ENCODE measurements around the gene TMPO. TPM values are rescaled to one million over a fixed set of nuclear protein-coding genes. Genes with fewer than 3 reads are reported as not detected.

The TMPO gene
- total and polyA plus RNA-seq, 2 experiments from 2014 or later: 75.5 to 256 TPM

- no peak for TF ChIP-seq EZH2phosphoT487 (IDR thresholded peaks at IDR 0.05; ENCODE audit: unreplicated experiment)
- TF ChIP-seq NANOG (IDR thresholded peaks at IDR 0.05; ENCODE audit: borderline replicate concordance): no peak
- no peak for TF ChIP-seq JUNB (IDR thresholded peaks at IDR 0.05; ENCODE audit: unreplicated experiment)
- no peak for TF ChIP-seq STAT1 (IDR thresholded peaks at IDR 0.05; ENCODE audit: unreplicated experiment)
- TF ChIP-seq CTCF (conservative IDR thresholded peaks at IDR 0.05; ENCODE audit: low read depth in 2 of 2): no peak
- no peak for TF ChIP-seq EZH2 (IDR thresholded peaks at IDR 0.05; ENCODE audit: low read depth, unreplicated experiment)
- TF ChIP-seq POLR2AphosphoS5 (IDR thresholded peaks at IDR 0.05; ENCODE audit: low read depth): no peak
- no peak for TF ChIP-seq ETS1 (IDR thresholded peaks at IDR 0.05)
Measured at GRCh38 chr12:98587084-98587483, 71.7 kb downstream of the TMPO start (continued).

GRCh38 chr12:98591209-98591608, 75.8 kb downstream of the TMPO start:
- TF ChIP-seq POLR2AphosphoS5 (IDR thresholded peaks at IDR 0.05; ENCODE audit: low read depth) (no peak), NANOG (IDR thresholded peaks at IDR 0.05; ENCODE audit: borderline replicate concordance) (no peak), ZNF462 (CRISPR knock-in tag; IDR thresholded peaks at IDR 0.05) (no peak), STAT1 (IDR thresholded peaks at IDR 0.05; ENCODE audit: unreplicated experiment) (no peak), EZH2phosphoT487 (IDR thresholded peaks at IDR 0.05; ENCODE audit: unreplicated experiment) (no peak), ETS1 (IDR thresholded peaks at IDR 0.05) (no peak), CREB1 (CRISPR knock-in tag; IDR thresholded peaks at IDR 0.05; ENCODE audit: low read depth) (no peak)
- H3K27me3 ChIP-seq (ENCODE audit: insufficient read depth): no peaks in the 10 kb centered on the region
- H3K4me3 ChIP-seq: no peak overlapping the region
- Mint-ChIP-seq H3K36me3 (ENCODE audit: low read depth) (peaks cover 22% of the 10 kb centered on the region), H3K4me3 (no peak overlapping the region), H3K27me3 (ENCODE audit: insufficient read depth, low read depth, poor library complexity) (peaks cover 8% of the 10 kb centered on the region), H3K27ac (no peak overlapping the region), H3K4me1 (peaks cover 14% of the 10 kb centered on the region; the same call in 2 of the 3 replicates), H3K9me3 (no peaks in the 10 kb centered on the region)
- H3F3A ChIP-seq (replicated peaks; ENCODE audit: low read depth): no peaks in the 10 kb centered on the region; the same call in 1 of the 2 replicates
- no peak overlapping the region for H3K4me2 ChIP-seq
- H3K79me2 ChIP-seq (replicated peaks; ENCODE audit: insufficient read depth): peaks cover 27% of the 10 kb centered on the region
- H3K27ac ChIP-seq (ENCODE audit: low read depth): no peak overlapping the region
- no peak for DNase-seq (ENCODE audit: low spot score)
- H3K9me2 ChIP-seq (ENCODE audit: insufficient read depth): no peaks in the 10 kb centered on the region
- H3K36me3 ChIP-seq (ENCODE audit: insufficient read depth): peaks cover 9% of the 10 kb centered on the region
- ATAC-seq: no peak
- H2AFZ ChIP-seq: no peak overlapping the region
- H3K4me1 ChIP-seq (ENCODE audit: insufficient read depth): peaks cover 5% of the 10 kb centered on the region
- H4K20me1 ChIP-seq (replicated peaks; ENCODE audit: insufficient read depth): peaks cover 19% of the 10 kb centered on the region

Data from GM23338 (cell line).